ENCODE measurements around the gene ZFAND3.

The ZFAND3 gene

DNA sequence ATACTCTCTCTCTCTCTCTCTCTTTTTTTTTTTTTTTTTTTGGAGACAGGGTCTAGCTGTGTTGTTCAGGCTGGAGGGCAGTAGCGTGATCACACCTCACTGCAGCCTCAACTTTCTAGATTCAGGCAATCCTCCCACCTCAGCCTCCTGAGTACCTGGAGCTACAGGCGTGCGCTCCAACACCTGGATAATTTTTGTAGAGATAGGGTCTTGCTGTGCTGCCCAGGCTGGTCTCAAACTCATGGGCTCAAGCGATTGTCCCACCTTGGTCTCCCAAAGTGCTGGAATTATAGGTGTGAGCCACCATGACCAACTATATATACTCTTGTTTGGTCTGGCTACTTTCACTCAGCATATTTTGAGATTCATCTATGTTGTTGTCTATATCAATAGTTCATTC lies 154.9 kb downstream of the ZFAND3 start:
- Histone ChIP-seq H3K4me3 (ENCODE audit: extremely low read depth, insufficient read depth, low read length, poor library complexity, severe bottlenecking) (no peak overlapping the region), H3K27ac (ENCODE audit: low read depth, low read length, severe bottlenecking) (no peak overlapping the region), H3K36me3 (ENCODE audit: control insufficient read depth, insufficient read depth, low read length) (peaks cover 12% of the 10 kb centered on the region), H3K4me1 (ENCODE audit: control insufficient read depth, insufficient read depth, low read length, poor library complexity, severe bottlenecking) (no peaks in the 10 kb centered on the region), H3K9me3 (ENCODE audit: control insufficient read depth, low read length) (peaks cover 15% of the 10 kb centered on the region)
- WGBS, 2 experiments (ENCODE audit: insufficient coverage in 2 of 2) = 81% methylated on average over 2 of the region's 4 CpGs; no CpG with 5 or more reads in 1 of the 2 experiments

- Histone ChIP-seq H3K9me3 (ENCODE audit: control insufficient read depth, low read length) (peaks cover 15% of the 10 kb centered on the region), H3K4me1 (ENCODE audit: control insufficient read depth, insufficient read depth, low read length, poor library complexity, severe bottlenecking) (no peaks in the 10 kb centered on the region), H3K4me3 (ENCODE audit: extremely low read depth, insufficient read depth, low read length, poor library complexity, severe bottlenecking) (no peak overlapping the region), H3K27ac (ENCODE audit: low read depth, low read length, severe bottlenecking) (no peak overlapping the region), H3K36me3 (ENCODE audit: control insufficient read depth, insufficient read depth, low read length) (peaks cover 12% of the 10 kb centered on the region)
- WGBS, 2 experiments (ENCODE audit: insufficient coverage in 2 of 2) = no CpG with 5 or more reads among the region's 1 CpG
Observed at GRCh38 chr6:37974943-37975342, 155.4 kb downstream of the ZFAND3 start.

DNA sequence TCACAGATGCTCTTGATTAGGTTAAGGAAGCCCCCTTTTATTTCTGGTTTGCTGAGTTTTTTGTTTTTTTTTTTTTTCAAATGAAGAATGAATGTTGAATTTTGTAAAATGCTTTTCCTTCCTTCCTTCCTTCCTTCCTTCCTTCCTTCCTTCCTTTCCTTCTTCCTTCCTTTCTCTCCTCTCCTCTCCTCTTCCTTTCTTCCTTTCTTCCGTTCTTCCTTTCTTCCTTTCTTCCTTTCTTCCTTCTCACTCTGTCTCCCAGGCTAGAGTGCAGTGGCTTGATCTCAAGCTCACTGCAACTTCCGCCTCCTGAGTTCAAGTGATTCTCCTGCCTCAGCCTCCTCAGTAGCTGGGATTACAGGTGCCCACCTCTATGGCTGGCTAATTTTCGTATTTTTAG lies 158.2 kb downstream of the ZFAND3 start:
- 70 to 77% methylated on average over 2 to 3 of the region's 3 CpGs for WGBS, 2 experiments (ENCODE audit: insufficient coverage in 2 of 2)
- peaks cover 15% of the 10 kb centered on the region for H3K9me3 ChIP-seq (ENCODE audit: control insufficient read depth, low read length)
- peaks cover 12% of the 10 kb centered on the region for H3K36me3 ChIP-seq (ENCODE audit: control insufficient read depth, insufficient read depth, low read length)
- no peak overlapping the region for H3K4me3 ChIP-seq (ENCODE audit: extremely low read depth, insufficient read depth, low read length, poor library complexity, severe bottlenecking)
- no peak overlapping the region for H3K27ac ChIP-seq (ENCODE audit: low read depth, low read length, severe bottlenecking)
- H3K4me1 ChIP-seq (ENCODE audit: control insufficient read depth, insufficient read depth, low read length, poor library complexity, severe bottlenecking) = no peaks in the 10 kb centered on the region

DNA sequence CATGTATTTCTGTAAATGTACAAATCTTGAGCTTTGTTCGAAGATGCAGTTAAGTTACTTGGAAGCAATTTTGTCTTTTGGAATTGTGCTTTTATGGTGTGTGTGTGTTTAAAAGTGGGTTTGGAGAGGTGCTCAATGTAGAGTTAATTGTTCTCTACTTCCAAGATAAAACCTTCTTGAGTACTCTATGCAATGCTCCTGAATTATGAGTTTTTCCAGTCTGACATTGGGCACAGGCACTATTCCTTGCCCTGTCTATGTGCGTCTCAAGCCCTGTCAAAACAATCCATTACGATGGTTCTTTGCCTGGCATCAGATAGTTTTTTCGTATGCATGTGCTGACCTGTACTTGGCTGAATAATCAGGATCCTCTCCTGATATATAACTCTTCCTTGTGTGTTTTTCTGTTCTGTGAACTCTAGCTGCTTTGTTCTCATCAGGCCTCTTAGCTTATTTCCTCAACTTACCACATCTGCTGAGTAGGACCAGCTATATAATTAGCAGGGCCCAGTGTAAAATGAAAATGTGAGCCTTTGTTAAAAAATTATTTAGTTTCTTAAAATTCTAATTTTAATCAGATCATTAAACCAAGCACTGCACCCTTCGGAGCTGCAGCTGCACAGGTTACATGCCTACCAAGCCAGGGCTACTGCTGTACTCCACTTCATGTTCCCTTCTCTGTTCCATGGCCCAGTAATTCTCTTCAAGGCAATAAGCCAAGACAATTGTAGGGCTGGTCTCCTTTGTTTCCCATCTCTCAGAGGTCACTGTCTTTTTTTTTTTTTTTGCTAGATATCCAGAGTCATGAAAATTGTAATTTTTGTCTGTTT lies 160.1 kb downstream of the ZFAND3 start:
- Histone ChIP-seq H3K9me3 (ENCODE audit: control insufficient read depth, low read length) (peaks cover 6% of the 10 kb centered on the region), H3K4me1 (ENCODE audit: control insufficient read depth, insufficient read depth, low read length, poor library complexity, severe bottlenecking) (no peaks in the 10 kb centered on the region), H3K36me3 (ENCODE audit: control insufficient read depth, insufficient read depth, low read length) (peaks cover 4% of the 10 kb centered on the region), H3K27ac (ENCODE audit: low read depth, low read length, severe bottlenecking) (no peak overlapping the region), H3K4me3 (ENCODE audit: extremely low read depth, insufficient read depth, low read length, poor library complexity, severe bottlenecking) (no peak overlapping the region)
- WGBS, 2 experiments (ENCODE audit: insufficient coverage in 2 of 2) = 77 to 95% methylated on average over 4 to 5 of the region's 5 CpGs

- Histone ChIP-seq H3K27ac (ENCODE audit: low read depth, low read length, severe bottlenecking) (no peak overlapping the region), H3K9me3 (ENCODE audit: control insufficient read depth, low read length) (peaks cover under 1% of the 10 kb centered on the region), H3K4me1 (ENCODE audit: control insufficient read depth, insufficient read depth, low read length, poor library complexity, severe bottlenecking) (no peaks in the 10 kb centered on the region), H3K4me3 (ENCODE audit: extremely low read depth, insufficient read depth, low read length, poor library complexity, severe bottlenecking) (no peak overlapping the region), H3K36me3 (ENCODE audit: control insufficient read depth, insufficient read depth, low read length) (no peaks in the 10 kb centered on the region)
- WGBS, 2 experiments (ENCODE audit: insufficient coverage in 2 of 2) = 100% methylated on average over 1 of the region's 1 CpG; no CpG with 5 or more reads in 1 of the 2 experiments
Observed at GRCh38 chr6:37980222-37980595, 160.7 kb downstream of the ZFAND3 start.

DNA sequence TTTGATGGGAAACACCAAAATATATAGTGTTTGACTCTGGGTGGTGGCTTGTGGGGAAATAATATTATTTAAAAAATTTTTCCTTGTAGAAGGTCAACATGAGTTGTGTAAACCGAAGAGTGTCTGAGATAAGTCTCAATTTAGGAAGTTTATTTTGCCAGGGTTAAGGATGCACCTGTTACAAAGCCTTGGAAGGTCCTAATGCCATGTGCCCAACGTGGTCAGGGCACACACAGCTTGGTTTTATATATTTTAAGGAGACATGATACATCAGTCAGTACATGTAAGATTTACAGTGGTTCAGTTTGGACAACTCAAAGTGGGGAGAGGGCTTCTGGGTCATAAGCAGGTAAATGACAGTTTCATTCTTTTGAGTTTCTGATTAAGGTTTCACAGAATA lies 162.1 kb downstream of the ZFAND3 start:
- no peak overlapping the region for H3K4me3 ChIP-seq (ENCODE audit: extremely low read depth, insufficient read depth, low read length, poor library complexity, severe bottlenecking)
- 97 to 100% methylated on average over 2 of the region's 2 CpGs for WGBS, 2 experiments (ENCODE audit: insufficient coverage in 2 of 2)
- H3K36me3 ChIP-seq (ENCODE audit: control insufficient read depth, insufficient read depth, low read length) = no peaks in the 10 kb centered on the region
- no peak overlapping the region for H3K27ac ChIP-seq (ENCODE audit: low read depth, low read length, severe bottlenecking)
- no peaks in the 10 kb centered on the region for H3K9me3 ChIP-seq (ENCODE audit: control insufficient read depth, low read length)
- H3K4me1 ChIP-seq (ENCODE audit: control insufficient read depth, insufficient read depth, low read length, poor library complexity, severe bottlenecking) = no peaks in the 10 kb centered on the region

DNA sequence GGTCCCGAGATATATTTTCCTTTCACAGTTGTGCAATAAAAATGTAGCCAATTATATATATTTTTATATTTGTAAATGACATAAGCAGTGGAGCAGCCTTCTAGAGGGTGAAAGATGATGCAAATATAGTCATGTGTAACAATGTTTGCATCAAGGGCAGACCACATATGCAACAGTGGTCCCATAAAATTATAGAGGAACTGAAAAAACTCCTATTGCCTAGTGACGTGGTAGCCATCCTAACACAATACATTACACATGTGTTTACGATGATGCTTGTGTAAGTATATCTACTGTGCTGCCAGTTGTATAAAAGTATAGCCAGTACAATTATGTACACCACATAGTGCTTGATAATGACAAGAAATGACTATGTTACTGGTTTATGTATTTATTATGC lies 162.8 kb downstream of the ZFAND3 start:
- no peak overlapping the region for H3K4me3 ChIP-seq (ENCODE audit: extremely low read depth, insufficient read depth, low read length, poor library complexity, severe bottlenecking)
- H3K4me1 ChIP-seq (ENCODE audit: control insufficient read depth, insufficient read depth, low read length, poor library complexity, severe bottlenecking) = no peaks in the 10 kb centered on the region
- no peaks in the 10 kb centered on the region for H3K36me3 ChIP-seq (ENCODE audit: control insufficient read depth, insufficient read depth, low read length)
- H3K9me3 ChIP-seq (ENCODE audit: control insufficient read depth, low read length) = no peaks in the 10 kb centered on the region
- no peak overlapping the region for H3K27ac ChIP-seq (ENCODE audit: low read depth, low read length, severe bottlenecking)
- no CpG with 5 or more reads among the region's 3 CpGs for WGBS, 2 experiments (ENCODE audit: insufficient coverage in 2 of 2)

- Histone ChIP-seq H3K36me3 (ENCODE audit: control insufficient read depth, insufficient read depth, low read length) (no peaks in the 10 kb centered on the region), H3K27ac (ENCODE audit: low read depth, low read length, severe bottlenecking) (no peak overlapping the region), H3K9me3 (ENCODE audit: control insufficient read depth, low read length) (no peaks in the 10 kb centered on the region), H3K4me3 (ENCODE audit: extremely low read depth, insufficient read depth, low read length, poor library complexity, severe bottlenecking) (no peak overlapping the region), H3K4me1 (ENCODE audit: control insufficient read depth, insufficient read depth, low read length, poor library complexity, severe bottlenecking) (peaks cover 8% of the 10 kb centered on the region)
- 80% methylated on average over 1 of the region's 3 CpGs; no CpG with 5 or more reads in 1 of the 2 experiments for WGBS, 2 experiments (ENCODE audit: insufficient coverage in 2 of 2)
Observed at GRCh38 chr6:37983720-37984501, 164.4 kb downstream of the ZFAND3 start.

DNA sequence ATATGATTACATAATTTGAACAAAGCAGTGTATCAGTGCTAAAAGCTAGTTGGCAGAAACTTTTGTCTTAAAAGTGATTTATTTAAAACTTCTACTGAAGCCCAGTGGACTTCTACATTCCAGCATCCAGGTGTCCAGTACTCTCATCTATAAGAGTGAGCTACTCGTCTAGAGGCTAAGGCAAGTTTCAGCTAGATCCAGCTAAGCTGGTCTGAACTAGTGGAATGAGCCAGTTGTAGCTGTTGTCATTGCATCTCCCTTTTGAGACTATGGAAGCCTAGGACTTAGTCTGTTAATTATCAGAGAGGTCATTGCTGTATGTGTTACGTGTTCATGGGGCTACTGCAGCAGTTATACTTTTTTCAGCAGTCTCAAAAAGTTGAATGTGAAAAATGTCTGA lies 165.1 kb downstream of the ZFAND3 start:
- WGBS, 2 experiments (ENCODE audit: insufficient coverage in 2 of 2) = 81 to 100% methylated on average over 1 to 2 of the region's 2 CpGs
- peaks cover 8% of the 10 kb centered on the region for H3K4me1 ChIP-seq (ENCODE audit: control insufficient read depth, insufficient read depth, low read length, poor library complexity, severe bottlenecking)

DNA sequence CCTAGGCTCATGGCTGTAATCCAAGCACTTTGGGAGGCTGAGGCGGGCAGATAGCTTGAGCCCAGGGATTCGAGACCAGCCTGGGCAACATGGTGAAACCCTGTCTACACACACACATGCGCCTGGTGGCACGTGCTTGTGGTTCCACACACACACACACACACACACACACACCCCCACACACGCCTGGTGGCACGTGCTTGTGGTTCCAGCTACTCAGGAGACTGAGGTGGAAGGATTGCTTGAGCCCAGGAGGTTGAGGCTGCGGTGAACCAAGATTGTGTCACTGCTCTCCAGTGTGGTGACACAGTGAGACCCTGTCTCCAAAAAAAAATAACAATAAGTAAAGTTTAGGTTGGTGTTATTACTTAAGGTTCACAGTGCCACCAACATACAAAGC lies 165.8 kb downstream of the ZFAND3 start:
- no peaks in the 10 kb centered on the region for H3K9me3 ChIP-seq (ENCODE audit: control insufficient read depth, low read length)
- peaks cover 8% of the 10 kb centered on the region for H3K4me1 ChIP-seq (ENCODE audit: control insufficient read depth, insufficient read depth, low read length, poor library complexity, severe bottlenecking)
- H3K27ac ChIP-seq (ENCODE audit: low read depth, low read length, severe bottlenecking) = no peak overlapping the region
- 80 to 90% methylated on average over 2 of the region's 7 CpGs for WGBS, 2 experiments (ENCODE audit: insufficient coverage in 2 of 2)
- H3K4me3 ChIP-seq (ENCODE audit: extremely low read depth, insufficient read depth, low read length, poor library complexity, severe bottlenecking) = no peak overlapping the region
- no peaks in the 10 kb centered on the region for H3K36me3 ChIP-seq (ENCODE audit: control insufficient read depth, insufficient read depth, low read length)

More for the DNA sequence above, 165.1 kb downstream of the ZFAND3 start:
- no peak overlapping the region for H3K4me3 ChIP-seq (ENCODE audit: extremely low read depth, insufficient read depth, low read length, poor library complexity, severe bottlenecking)
- no peaks in the 10 kb centered on the region for H3K9me3 ChIP-seq (ENCODE audit: control insufficient read depth, low read length)
- H3K36me3 ChIP-seq (ENCODE audit: control insufficient read depth, insufficient read depth, low read length) = no peaks in the 10 kb centered on the region
- H3K27ac ChIP-seq (ENCODE audit: low read depth, low read length, severe bottlenecking) = no peak overlapping the region

DNA sequence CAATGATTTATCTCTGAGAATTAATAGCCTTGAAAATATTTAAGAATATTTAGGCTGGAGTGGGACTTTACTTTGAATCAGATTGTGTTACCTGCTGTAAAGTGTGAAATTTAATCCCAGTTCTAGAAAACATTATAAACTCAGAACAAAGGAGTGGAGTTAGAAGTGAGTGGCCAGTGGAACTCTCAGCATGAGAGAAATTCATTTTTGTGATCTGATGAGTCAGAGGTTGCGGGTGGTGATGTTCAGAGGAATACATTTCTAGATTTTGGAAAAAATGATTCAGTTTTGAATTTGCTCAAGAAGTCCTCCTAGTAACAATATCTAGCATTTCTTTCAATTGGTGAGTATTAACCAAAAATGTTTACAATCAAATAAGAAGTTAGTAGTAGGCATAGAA lies 167.5 kb downstream of the ZFAND3 start:
- Histone ChIP-seq H3K4me1 (ENCODE audit: control insufficient read depth, insufficient read depth, low read length, poor library complexity, severe bottlenecking) (peaks cover 12% of the 10 kb centered on the region), H3K27ac (ENCODE audit: low read depth, low read length, severe bottlenecking) (no peak overlapping the region), H3K9me3 (ENCODE audit: control insufficient read depth, low read length) (no peaks in the 10 kb centered on the region), H3K36me3 (ENCODE audit: control insufficient read depth, insufficient read depth, low read length) (no peaks in the 10 kb centered on the region), H3K4me3 (ENCODE audit: extremely low read depth, insufficient read depth, low read length, poor library complexity, severe bottlenecking) (no peak overlapping the region)
- WGBS, 2 experiments (ENCODE audit: insufficient coverage in 2 of 2) = 100% methylated on average over 1 of the region's 1 CpG; no CpG with 5 or more reads in 1 of the 2 experiments
